Left cardiac atrium (tissue), 4 donors: ENCODE results near the gene ELOVL5. TPM values are rescaled to one million over a fixed set of nuclear protein-coding genes. Genes with fewer than 3 reads are reported as not detected.
"Not testable (repeated sequence)": the region's sequence is repeated elsewhere in the genome, so short reads cannot be mapped to it uniquely, and the experiment has no call there.

Experiments used
- ATAC-seq, 2 donors: fragments of 200-7000 bp; cut with Tn5 transposase; one replicate each; pipeline ENCODE4 v1.9.1; 2020; ENCODE audit warnings: mild to moderate bottlenecking in 2 of 2, moderate library complexity in 2 of 2
- DNase-seq: peaks from one replicate; pipeline ENCODE4 v3.0.0-alpha.2; 2020
- intact Hi-C, 2 donors: fragments of 100-400 bp; cut with DNase I; formaldehyde crosslinking; loops; one replicate each; pipeline versions ENCODE4 v1.14.1 to v1.15.1; 2022 to 2023
- total RNA-seq, 2 donors: library from RNA; stranded (reverse); fragmentation: NEBNext Ultra II Directional; extraction: Animal tissue kit (Norgen Biotek cat#: 25700); gene quantifications; one replicate each; pipeline ENCODE4 v1.2.1, GENCODE V29; 2021
- donor health status: DM: no; HTN: yes; CAD: no.
- donor health status: DM: no; HTN: yes; CAD: no; lungs with severe emphysema.
- donor health status: DM: yes; HTN: yes; CAD: no.
- donor health status: Dilated cardiomyopathy.

ELOVL5 gene
- total RNA-seq, 2 donors from 2014 or later: 66.6 to 106 TPM

DNA sequence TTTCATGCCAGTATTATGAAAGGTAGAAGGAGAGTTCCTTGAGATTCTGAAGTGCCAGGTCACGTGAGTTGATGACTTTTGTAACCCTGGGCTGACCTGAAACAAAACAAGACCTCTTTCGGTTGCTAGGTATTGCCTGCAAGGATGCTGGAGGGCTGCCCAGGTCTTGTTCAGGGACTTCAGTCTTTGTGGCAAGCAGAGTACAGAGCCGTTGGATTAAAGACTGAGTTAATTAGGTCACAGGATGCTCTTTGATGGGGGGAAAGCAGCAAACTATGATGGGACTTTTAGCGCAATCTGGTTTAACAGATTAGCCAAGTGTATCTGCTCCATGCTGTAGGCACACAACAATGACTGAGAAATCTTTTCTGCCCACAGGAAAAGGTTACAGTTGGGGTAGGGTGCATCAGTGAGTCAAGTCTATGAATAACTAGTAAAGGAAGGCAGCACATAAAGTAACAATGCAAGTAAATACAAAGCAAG, 12.8 kb upstream of the ELOVL5 start:
- intact Hi-C loops: no loop called here
- DNase-seq (peak; percentile 28), ATAC-seq (no peak)

DNA sequence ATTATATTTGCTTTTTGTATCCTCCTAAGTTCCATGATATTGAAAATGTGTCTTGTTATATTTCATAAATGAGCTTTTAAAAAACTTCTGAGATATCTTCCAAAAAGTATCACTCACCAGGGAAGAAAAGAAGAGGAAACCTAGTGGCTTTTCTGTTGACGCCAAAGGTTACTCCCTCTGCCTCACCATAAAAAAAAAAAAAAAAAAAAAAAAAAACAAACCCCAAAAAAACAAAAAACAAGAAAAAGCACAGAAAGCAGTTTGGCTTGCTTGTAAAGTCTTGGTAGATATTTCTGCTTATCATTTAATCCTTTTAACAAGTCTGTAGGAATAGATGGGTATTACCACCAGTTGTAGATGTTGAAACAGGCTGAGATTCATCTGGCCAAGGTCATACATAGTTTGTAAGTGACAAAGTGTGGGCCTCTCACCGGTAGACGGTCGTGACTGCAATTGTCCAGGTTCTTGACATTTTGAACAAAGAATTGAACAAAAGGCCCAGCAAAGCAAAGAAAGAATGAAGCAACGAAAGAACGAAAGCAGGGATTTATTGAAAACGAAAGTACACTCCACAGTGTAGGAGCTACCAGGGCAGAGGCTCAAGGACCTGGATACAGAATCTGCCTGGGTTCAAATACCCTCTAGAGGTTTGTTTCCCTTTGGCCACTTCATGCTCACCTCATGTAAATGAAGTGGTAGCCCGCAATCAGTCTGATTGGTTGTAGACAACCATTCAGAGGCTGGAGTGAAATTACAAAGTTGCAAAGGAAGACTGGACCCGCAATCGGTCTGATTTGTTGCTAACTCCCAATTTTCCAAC, 11.6 kb upstream of the ELOVL5 start:
- DNase-seq: no peak
- ATAC-seq: no peak
- intact Hi-C loops: no loop called here

DNA sequence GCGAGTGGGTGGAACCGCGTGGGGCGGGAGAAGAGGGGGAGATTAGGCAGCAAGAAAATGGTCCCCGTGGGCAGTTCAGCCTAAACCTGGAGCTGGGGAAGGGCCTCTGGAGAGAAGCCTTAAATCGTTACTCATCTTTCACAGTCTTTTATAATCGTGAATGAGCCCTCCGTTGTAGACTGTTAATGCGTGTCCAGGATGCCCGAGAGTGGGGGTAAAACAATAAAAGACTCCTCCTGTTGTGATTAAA, 11.0 kb upstream of the ELOVL5 start:
- no peak for ATAC-seq

DNA sequence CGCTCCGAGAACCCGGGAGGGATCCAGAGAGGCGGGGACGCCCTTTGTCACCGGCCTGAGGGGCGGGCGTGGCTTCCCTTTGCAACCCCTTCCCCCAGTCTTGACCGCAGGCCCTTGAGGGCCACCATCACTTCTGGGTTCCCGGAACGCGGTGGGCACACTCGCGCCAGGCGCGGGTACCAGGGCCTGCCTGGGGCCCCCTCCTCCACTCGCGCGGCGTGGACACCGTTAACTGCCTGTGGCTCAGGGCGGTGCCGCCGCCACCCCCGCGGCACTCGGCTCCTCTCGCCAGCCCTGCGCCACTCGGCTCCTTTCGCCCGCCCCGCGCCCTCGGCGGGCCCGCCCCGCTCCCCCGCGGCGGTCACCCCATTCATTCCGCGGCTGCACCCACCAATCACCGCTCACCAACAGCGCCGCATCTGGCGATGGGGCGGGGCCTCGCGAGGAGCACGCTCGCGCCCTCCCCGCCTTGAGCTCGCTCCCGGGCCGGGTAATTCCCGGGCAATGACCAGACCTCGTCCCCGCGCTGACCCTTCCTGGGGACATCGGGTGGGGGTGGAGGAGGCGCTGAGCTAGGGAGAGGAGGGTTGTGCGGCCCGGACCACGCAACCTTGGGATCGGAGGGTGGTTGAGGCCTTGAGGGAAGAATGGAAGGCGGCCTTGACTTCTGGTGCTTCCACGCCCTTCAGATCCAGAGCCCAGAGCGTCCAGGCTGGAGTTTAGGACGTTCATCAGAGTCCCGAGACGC, 10.5 kb upstream of the ELOVL5 start:
- intact Hi-C loops: no loop called here
- DNase-seq: peak; percentile 96
- peak; percentile 98 for ATAC-seq

More for the DNA sequence above, 11.0 kb upstream of the ELOVL5 start:
- no peak for DNase-seq
- intact Hi-C loops: no loop called here

DNA sequence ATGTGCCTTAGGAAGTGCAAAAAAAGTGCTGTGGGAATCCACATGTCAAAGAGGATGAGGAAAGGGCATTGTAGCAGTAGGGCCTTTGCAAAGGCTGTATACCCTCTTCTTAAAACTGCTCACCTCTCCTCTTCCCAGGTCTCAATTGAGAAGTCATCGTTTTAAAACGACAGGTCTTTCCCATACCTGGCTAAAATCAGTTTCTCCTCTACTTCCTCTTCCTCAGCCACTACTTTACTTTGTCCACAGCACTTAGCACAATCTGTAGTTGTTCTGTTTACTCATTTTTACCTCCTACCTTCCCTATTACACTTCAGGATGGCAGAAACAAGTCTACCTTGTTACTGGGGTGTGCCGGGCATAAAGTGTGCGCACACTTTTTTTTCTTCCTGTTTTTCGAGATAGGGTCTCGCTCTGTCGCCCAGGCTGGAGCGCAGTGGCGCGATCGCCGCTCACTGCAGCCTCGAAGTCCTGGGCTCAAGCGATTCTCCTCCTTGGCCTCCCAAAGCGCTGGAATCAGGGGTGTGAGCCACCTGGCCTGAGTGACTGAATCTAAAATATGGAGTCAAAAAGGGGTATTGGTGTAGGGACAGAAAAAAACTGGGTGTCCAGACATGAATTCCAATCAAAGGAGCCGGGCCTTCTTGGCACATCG, 9.8 kb upstream of the ELOVL5 start:
- intact Hi-C loops: no loop called here
- peak in 1 of 2 donors; percentile 3 for ATAC-seq
- no peak for DNase-seq

DNA sequence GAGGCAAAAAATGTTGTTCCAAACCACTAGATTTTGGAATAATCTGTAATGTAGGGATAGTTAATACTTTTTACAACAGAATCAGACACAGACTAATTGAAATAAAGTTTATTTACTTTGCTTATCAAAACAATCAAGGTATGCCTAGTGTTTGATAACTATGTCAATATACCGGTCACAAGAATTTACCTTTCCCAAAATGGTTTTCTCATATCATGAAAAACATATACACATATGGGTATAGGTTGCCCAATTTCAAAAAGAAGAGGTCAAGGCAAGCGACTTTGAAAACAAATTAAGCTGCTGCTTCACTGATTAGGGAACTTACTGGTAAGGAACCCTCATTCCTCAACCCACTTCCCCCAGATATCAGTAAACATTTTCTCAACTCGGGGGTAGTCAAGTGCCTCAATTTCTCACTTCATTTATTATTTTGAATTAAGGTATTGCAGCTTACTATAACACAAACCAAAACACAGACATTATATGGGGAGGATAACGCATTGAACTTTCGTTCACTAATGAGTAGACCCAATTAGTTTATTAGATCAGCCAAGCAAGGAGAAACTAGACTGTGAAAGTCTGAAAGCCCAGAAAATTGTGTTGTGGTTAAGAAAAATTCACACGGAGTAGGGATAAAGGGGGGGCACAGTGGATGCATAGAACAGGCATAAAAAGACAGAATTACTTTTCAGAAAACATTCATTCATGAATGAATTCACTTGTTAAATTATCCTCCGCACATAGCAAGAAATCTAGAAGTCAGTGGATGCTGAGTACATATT, 9.0 kb upstream of the ELOVL5 start:
- ATAC-seq: no peak
- intact Hi-C loops: no loop called here
- no peak for DNase-seq

DNA sequence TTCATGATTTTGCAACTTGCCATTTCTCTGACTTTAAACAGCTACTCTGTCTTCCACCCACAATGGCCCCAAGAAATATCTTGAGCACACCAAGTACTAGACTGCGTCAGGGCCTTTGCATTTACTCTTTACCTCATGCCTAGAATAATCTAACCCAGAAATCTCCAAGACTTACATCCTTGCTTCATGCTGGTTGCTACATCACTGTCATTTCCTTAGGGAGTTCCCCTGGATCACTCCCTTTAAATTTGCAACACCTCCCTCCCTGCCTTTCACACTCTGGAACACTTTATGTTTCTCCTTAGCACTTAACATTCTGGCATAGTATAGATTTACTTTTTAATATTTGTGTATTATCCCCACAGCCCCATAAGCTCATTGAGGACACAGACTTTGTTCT, 4.9 kb upstream of the ELOVL5 start:
- ATAC-seq: no peak
- DNase-seq: no peak
- intact Hi-C loops: no loop called here

DNA sequence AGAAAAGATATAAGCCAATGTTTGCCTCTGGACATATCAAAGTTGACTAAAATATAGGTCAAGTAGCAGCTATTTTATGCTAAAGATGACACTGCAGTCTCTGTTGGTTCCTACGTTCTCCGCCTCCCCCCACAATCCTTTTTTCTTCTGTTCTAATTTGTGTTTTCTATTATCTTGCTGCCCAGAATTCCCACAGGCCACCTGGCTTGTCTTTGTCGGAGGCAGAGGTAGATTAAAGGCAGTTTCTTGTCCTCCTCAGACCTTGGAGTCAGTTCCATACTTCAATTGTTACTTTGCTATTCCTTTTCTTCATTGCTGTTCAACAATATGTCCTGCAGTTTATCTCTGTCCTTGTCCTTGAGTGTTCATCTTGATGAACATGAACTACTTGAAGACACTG, 3.6 kb upstream of the ELOVL5 start:
- no peak for ATAC-seq
- intact Hi-C loops: no loop called here
- DNase-seq: no peak

DNA sequence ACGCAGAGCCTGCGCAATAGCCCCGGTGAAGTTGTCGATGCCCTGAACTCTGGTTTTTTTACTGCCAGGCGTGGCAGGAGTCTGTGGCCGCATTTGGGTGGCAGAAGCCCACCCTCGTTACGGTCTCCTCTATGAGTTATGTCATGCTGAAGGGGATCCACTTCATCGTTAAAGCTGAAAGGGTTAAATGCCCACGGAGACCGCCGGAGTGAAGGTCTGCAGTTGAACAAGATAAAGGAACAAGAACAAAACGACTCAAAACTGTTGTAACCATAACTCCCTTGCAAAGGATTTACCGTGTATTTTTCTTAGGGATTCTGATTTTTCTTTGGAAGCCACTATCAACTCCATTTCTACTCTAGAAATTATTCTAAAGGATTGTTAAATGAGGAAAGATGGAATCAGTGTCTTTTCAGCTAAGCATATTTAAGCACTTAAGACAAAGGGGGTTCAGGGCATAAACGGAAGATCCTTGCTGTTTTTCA, 501 bp upstream of the ELOVL5 start:
- ATAC-seq (no peak), DNase-seq (no peak)
- intact Hi-C loops: loop anchor here in 1 of 2 donors (5.0 kb wide), 1 partner anchor 47 kb away; no protein-coding TSS in a partner anchor

DNA sequence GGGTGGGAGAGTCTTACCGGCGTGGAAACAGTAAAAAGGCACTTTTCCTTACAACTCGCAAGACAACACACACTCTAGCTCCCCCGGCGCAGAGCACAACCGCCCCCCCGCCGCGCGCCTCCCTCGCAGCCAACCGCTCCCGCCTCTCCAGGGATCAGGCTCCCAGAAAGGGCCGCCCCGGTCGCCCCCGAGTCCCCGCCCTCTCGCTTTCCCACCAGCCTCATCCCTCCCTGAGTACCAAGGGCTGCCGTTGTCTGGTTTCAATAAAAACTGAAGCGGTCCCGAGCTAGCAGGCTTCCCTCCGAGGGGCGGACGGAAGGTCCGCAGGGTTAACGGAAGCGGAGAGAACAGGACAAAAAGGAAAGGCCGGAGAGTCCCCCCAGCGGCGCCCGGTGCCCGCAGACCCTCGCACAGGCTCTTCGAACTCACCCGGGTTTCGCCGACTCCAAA, 804 bp downstream of the ELOVL5 start:
- intact Hi-C loops: loop anchor here in 1 of 2 donors (5.0 kb wide), 1 partner anchor 46 kb away; no protein-coding TSS in a partner anchor
- DNase-seq (peak; percentile 82), ATAC-seq (peak; percentile 77 to 89)

DNA sequence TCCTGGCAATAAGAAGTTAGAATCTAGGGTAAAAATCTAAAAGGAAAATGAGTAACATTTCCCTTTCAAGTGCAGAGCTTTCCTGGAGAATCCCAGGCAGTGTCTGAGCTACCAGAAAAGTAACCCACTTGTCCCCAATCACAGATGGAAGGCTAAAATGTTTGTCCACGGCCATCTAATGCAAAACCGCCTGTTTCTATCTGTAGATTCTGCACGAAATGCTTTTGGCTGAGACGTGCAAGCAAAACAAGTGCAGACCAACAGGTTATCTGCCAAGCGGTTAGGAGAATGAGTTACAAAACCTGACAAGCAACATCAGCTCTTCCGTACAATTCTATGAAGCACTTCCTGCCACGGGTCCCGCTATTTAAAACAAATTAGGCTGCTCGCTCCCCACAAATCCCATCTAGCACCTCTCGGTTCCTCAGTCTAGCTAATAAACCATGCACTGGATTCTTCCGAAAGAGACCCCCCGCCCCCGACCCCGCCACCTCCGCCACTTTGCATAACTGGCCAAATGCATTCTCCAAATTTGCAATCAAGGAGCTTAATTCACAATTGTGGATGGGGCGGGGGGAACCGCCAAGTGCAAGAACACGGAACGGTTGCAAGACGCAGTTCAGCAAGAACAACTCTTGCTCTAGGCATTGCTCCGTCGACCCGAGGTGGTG, 1.4 kb downstream of the ELOVL5 start:
- DNase-seq (no peak), ATAC-seq (no peak)
- intact Hi-C loops: loop anchor here in 1 of 2 donors (5.0 kb wide), 1 partner anchor 45 kb away; no protein-coding TSS in a partner anchor

DNA sequence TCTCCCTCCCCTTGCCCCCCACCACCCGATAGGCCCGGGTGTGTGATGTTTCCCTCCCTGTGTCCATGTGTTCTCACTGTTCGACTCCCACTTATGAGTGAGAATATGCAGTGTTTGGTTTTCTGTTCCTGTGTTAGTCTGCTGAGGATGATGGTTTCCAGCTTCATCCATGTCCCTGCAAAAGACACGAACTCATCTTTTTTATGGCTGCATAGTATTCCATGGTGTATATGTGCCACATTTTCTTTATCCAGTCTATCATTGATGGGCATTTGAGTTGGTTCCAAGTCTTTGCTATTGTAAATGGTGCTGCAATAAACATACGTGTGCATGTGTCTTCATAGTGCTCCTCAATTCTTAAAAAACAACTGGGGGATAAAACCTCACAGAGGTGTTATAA, 2.7 kb downstream of the ELOVL5 start:
- not testable (repeated sequence) for DNase-seq, ATAC-seq
- intact Hi-C loops: loop anchor here in 1 of 2 donors (5.0 kb wide), 1 partner anchor 44 kb away; no protein-coding TSS in a partner anchor

DNA sequence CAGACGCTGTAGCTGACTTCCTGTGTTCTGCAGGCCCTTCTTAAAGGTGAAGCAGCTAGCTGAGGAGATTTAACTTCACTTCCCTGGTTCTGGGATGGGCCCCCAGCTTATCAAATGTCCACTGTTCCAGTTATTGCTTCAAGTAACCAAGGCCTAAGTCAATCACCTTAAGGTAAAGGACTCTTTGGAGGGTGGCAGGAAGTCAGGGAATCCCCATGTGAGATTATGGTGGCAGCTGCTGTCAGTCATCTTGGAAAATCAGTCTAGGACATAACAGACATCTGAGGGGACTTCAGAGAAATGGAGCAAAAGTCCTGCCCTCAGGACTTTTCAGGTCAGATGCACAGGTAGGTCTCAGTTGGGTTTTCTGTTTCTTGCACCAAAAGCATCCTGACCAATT, 3.8 kb downstream of the ELOVL5 start:
- DNase-seq: no peak
- intact Hi-C loops: loop anchor here in 1 of 2 donors (5.0 kb wide), 1 partner anchor 43 kb away; no protein-coding TSS in a partner anchor
- no peak for ATAC-seq

DNA sequence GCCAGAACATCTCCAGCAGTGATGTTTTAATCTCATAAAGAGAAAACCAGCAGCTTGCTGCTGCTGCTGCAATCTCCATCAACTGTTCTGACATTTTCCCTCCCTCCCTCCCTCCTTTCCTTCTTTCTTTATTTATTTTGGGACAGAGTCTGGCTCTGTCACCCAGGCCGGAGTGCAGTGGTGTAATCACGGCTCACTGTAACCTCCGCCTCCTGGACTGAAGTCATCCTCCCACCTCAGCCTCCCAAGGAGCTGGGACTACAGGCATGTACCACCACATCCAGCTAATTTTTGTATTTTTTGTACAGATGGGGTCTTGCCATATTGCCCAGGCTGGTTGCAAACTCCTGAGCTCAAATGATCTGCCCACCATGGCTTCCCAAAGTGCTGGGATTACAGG, 5.7 kb downstream of the ELOVL5 start:
- DNase-seq: no peak

DNA sequence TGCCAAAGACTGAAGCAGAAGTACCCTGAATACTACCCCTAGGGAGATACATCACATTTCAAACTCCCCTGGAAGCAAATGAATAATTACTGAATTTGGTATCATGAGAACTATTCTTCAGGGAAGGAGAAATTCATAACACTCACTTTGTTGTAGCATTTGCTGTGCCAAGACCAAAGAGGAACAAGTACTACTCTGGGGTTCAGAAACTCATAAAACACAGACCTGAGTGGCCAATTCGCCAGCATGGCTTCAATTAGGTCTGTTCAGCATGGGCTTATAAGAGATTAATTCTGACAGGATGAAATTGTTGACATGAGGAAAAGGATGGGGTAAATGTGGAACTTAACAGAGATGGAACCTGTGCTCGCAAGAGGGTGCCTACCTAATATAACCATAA, 6.5 kb downstream of the ELOVL5 start:
- no peak for ATAC-seq
- intact Hi-C loops: no loop called here
- no peak for DNase-seq

More for the DNA sequence above, 5.7 kb downstream of the ELOVL5 start:
- intact Hi-C loops: no loop called here
- ATAC-seq: no peak

DNA sequence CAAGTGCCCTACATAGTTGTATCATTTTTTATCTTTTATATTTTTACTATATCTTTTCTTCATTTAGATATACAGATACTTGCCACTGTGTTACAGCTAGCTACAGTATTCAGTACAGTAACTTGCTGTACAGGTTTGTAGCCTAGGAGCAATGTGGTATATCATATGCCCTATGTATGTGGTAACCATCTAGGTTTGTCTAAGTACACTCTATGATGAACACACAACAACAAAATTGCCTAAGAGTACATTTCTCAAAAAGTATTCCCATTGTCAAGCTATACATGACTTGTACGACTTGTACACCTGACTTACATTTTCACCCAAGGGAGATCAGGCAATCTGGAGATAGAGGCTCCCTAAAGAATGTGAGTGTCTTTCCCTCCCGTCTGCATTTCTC, 8.2 kb downstream of the ELOVL5 start:
- ATAC-seq: no peak
- intact Hi-C loops: no loop called here
- no peak for DNase-seq

DNA sequence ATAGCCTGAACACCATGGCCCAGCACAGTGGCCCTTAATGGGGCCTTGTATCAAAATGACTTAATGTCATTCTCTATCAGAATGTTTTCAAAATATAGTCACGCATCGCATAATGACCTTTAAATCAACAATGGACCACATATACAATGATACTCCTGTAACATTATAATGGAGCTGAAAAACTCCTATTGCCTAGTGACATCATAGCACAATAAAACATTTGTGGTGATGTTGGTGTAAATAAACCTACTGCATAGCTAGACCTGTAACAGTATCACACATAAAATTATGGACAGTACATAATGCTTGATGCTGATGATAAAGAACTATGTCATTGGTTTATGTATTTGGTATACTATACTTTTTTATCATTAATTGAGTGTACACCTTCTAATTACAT, 9.3 kb downstream of the ELOVL5 start:
- ATAC-seq (no peak), DNase-seq (no peak)
- intact Hi-C loops: no loop called here

DNA sequence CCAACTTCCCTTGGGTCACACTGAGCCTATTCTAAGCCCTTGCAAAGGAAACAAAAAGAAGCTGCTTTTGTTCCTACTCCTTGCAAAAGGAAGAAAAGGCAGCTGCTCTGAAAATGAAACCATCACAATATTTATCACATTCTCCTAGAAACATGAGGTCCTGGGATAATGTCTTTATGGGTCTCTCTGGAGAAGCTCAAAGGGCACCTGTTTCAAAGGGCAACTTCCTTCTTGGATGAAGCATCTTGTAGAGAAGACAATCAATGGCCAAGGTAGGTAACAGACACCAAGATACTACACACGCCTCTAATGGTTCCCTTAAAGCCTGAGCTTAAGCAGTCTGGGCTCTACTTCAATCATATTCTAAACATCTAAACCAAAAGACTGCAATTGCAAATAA, 10.4 kb downstream of the ELOVL5 start:
- intact Hi-C loops: no loop called here
- DNase-seq (no peak), ATAC-seq (no peak)
